ENCODE results near the gene DCANP1.

Gene DCANP1

GRCh38 chr5:135486131-135487036 is 39.2 kb upstream of the DCANP1 start:
- H2BK5ac ChIP-seq (ENCODE audit: low read depth, low read length, poor library complexity), result no peak overlapping the region

GRCh38 chr5:135484674-135485086 is 37.5 kb upstream of the DCANP1 start:
- H2BK12ac ChIP-seq (ENCODE audit: low read length), result no peak overlapping the region
- H3K9ac ChIP-seq (ENCODE audit: low read length), result no peak overlapping the region
- no peaks in the 10 kb centered on the region for H3K36me3 ChIP-seq (ENCODE audit: control insufficient read depth in 1 of 2, insufficient read depth in 2 of 2, low read length in 2 of 2)
- H2BK5ac ChIP-seq (ENCODE audit: low read depth, low read length, poor library complexity), result no peak overlapping the region
- no peak overlapping the region for H3K23ac ChIP-seq (ENCODE audit: low read length)
- no peak overlapping the region for H4K8ac ChIP-seq (ENCODE audit: low read depth, low read length)
- H3K4me1 ChIP-seq (ENCODE audit: control insufficient read depth in 1 of 2, insufficient read depth in 2 of 2, low read length in 2 of 2), result peaks cover 3 to 8% of the 10 kb centered on the region in 2 experiments
- H3K14ac ChIP-seq (ENCODE audit: low read length), result no peak overlapping the region
- H3K4me3 ChIP-seq (ENCODE audit: low read depth, low read length), result no peak overlapping the region
- H2AK5ac ChIP-seq (ENCODE audit: low read length), result no peak overlapping the region
- no peak overlapping the region for H3K18ac ChIP-seq (ENCODE audit: low read length)
- H3K4me2 ChIP-seq (ENCODE audit: low read length), result no peak overlapping the region
- H4K12ac ChIP-seq (ENCODE audit: low read depth, low read length), result no peak overlapping the region
- no peak overlapping the region for H3K27ac ChIP-seq (ENCODE audit: low read depth, low read length)
- peaks cover 6% of the 10 kb centered on the region for H3K9me3 ChIP-seq (ENCODE audit: insufficient read depth, low read depth, low read length)
- peaks cover 43% of the 10 kb centered on the region for H3K27me3 ChIP-seq (ENCODE audit: insufficient read depth, low read length)
- H3K79me1 ChIP-seq (ENCODE audit: low read length), result no peaks in the 10 kb centered on the region
- H2BK120ac ChIP-seq (ENCODE audit: insufficient read depth, low read length, poor library complexity), result no peak overlapping the region
- no peak overlapping the region for H3K4ac ChIP-seq (ENCODE audit: low read depth, low read length)
- H2AFZ ChIP-seq (ENCODE audit: insufficient read depth, low read length, poor library complexity), result no peak overlapping the region
- WGBS (ENCODE audit: extremely low coverage, insufficient coverage, insufficient read length), result no CpG with 5 or more reads among the region's 5 CpGs
- no peak for DNase-seq
- no peak overlapping the region for H4K91ac ChIP-seq (ENCODE audit: low read depth, low read length)
- H3K79me2 ChIP-seq (ENCODE audit: control insufficient read depth, insufficient read depth, low read length, poor library complexity), result no peaks in the 10 kb centered on the region

More at GRCh38 chr5:135486131-135487036, 39.2 kb upstream of the DCANP1 start:
- no peak overlapping the region for H4K8ac ChIP-seq (ENCODE audit: low read depth, low read length)
- H2BK120ac ChIP-seq (ENCODE audit: insufficient read depth, low read length, poor library complexity), result no peak overlapping the region
- H3K9me3 ChIP-seq (ENCODE audit: insufficient read depth, low read depth, low read length), result peaks cover 8% of the 10 kb centered on the region
- no peak overlapping the region for H3K9ac ChIP-seq (ENCODE audit: low read length)
- H3K4me3 ChIP-seq (ENCODE audit: low read depth, low read length), result no peak overlapping the region
- H2BK12ac ChIP-seq (ENCODE audit: low read length), result no peak overlapping the region
- H3K4ac ChIP-seq (ENCODE audit: low read depth, low read length), result no peak overlapping the region
- H2AFZ ChIP-seq (ENCODE audit: insufficient read depth, low read length, poor library complexity), result no peak overlapping the region
- H3K4me1 ChIP-seq (ENCODE audit: control insufficient read depth in 1 of 2, insufficient read depth in 2 of 2, low read length in 2 of 2), result peaks cover 9 to 20% of the 10 kb centered on the region in 2 experiments
- no peaks in the 10 kb centered on the region for H3K79me2 ChIP-seq (ENCODE audit: control insufficient read depth, insufficient read depth, low read length, poor library complexity)
- no CpG with 5 or more reads among the region's 13 CpGs for WGBS (ENCODE audit: extremely low coverage, insufficient coverage, insufficient read length)
- H3K14ac ChIP-seq (ENCODE audit: low read length), result no peak overlapping the region
- H3K18ac ChIP-seq (ENCODE audit: low read length), result no peak overlapping the region
- no peak overlapping the region for H3K27ac ChIP-seq (ENCODE audit: low read depth, low read length)
- H3K36me3 ChIP-seq (ENCODE audit: control insufficient read depth in 1 of 2, insufficient read depth in 2 of 2, low read length in 2 of 2), result no peaks in the 10 kb centered on the region
- no peak for DNase-seq
- H3K23ac ChIP-seq (ENCODE audit: low read length), result no peak overlapping the region
- H3K4me2 ChIP-seq (ENCODE audit: low read length), result no peak overlapping the region
- no peak overlapping the region for H2AK5ac ChIP-seq (ENCODE audit: low read length)
- no peaks in the 10 kb centered on the region for H3K79me1 ChIP-seq (ENCODE audit: low read length)
- peaks cover 59% of the 10 kb centered on the region for H3K27me3 ChIP-seq (ENCODE audit: insufficient read depth, low read length)
- H4K91ac ChIP-seq (ENCODE audit: low read depth, low read length), result no peak overlapping the region
- H4K12ac ChIP-seq (ENCODE audit: low read depth, low read length), result no peak overlapping the region

DNA sequence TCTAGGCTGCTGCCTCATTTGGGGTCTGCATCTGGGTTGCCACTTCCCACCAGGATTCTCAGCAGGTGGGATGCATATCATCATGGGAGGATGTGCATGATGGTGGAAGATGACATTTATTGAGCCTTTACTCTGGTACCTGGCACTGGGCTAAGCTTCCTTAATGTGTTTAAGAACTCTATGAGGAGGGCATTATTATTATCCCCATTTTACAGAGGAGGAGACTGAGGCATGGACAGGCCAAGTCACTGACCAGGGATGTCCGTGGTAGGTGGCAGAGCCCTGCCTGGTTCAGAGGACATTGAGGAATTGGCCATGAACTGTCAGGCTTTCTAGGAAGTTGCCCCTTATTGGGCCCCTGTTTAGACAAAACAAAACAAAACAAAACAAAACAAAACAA is 36.1 kb upstream of the DCANP1 start:
- Histone ChIP-seq H3K9me3 (ENCODE audit: insufficient read depth, low read depth, low read length) (peaks cover 6% of the 10 kb centered on the region), H4K91ac (ENCODE audit: low read depth, low read length) (no peak overlapping the region), H3K23ac (ENCODE audit: low read length) (no peak overlapping the region), H3K9ac (ENCODE audit: low read length) (no peak overlapping the region), H3K27ac (ENCODE audit: low read depth, low read length) (no peak overlapping the region), H3K79me2 (ENCODE audit: control insufficient read depth, insufficient read depth, low read length, poor library complexity) (no peaks in the 10 kb centered on the region), H4K12ac (ENCODE audit: low read depth, low read length) (no peak overlapping the region), H3K4ac (ENCODE audit: low read depth, low read length) (no peak overlapping the region), H2AK5ac (ENCODE audit: low read length) (no peak overlapping the region), H3K4me3 (ENCODE audit: low read depth, low read length) (no peak overlapping the region), H3K4me2 (ENCODE audit: low read length) (no peak overlapping the region), H4K8ac (ENCODE audit: low read depth, low read length) (no peak overlapping the region), H3K4me1 (ENCODE audit: control insufficient read depth in 1 of 2, insufficient read depth in 2 of 2, low read length in 2 of 2) (no peaks in the 10 kb centered on the region), H2BK5ac (ENCODE audit: low read depth, low read length, poor library complexity) (no peak overlapping the region), H3K14ac (ENCODE audit: low read length) (no peak overlapping the region), H2BK12ac (ENCODE audit: low read length) (no peak overlapping the region), H2BK120ac (ENCODE audit: insufficient read depth, low read length, poor library complexity) (no peak overlapping the region), H3K79me1 (ENCODE audit: low read length) (no peaks in the 10 kb centered on the region), H3K18ac (ENCODE audit: low read length) (no peak overlapping the region), H3K36me3 (ENCODE audit: control insufficient read depth in 1 of 2, insufficient read depth in 2 of 2, low read length in 2 of 2) (no peaks in the 10 kb centered on the region), H3K27me3 (ENCODE audit: insufficient read depth, low read length) (peaks cover 31% of the 10 kb centered on the region), H2AFZ (ENCODE audit: insufficient read depth, low read length, poor library complexity) (no peak overlapping the region)
- WGBS (ENCODE audit: extremely low coverage, insufficient coverage, insufficient read length), result no CpG with 5 or more reads among the region's 1 CpG
- no peak for DNase-seq

DNA sequence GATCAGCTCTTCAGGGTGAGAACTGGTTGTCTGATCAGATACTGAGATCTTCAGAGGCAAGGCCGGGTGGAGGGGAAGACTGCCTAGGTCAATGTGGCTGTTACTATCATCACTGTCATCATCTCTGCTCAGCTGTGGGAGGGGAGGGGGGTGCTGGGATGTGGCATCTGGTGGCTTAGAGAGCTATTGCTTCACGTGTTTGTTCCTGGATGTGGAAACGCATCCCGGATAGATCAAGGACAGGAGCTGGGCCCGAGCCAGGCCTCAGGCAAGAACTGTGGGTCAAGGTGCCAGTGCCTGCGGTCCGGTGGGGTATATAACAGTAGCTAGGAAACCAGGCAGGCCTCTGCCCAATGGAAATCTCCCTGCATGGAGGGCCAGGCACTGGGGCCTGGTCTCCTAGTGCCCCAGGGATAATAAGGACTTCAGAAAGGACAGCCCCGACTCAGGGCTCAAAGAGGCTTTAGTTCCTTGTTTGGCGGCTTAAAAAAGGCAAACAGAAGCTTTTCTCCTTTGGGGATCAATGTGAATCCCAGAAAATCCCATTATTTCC is 35.3 kb upstream of the DCANP1 start:
- no CpG with 5 or more reads among the region's 9 CpGs for WGBS (ENCODE audit: extremely low coverage, insufficient coverage, insufficient read length)
- no peak for DNase-seq
- no peak overlapping the region for H4K12ac ChIP-seq (ENCODE audit: low read depth, low read length)

More for the DNA sequence above, 35.3 kb upstream of the DCANP1 start:
- H2AK5ac ChIP-seq (ENCODE audit: low read length), result no peak overlapping the region
- H3K9ac ChIP-seq (ENCODE audit: low read length), result no peak overlapping the region
- no peak overlapping the region for H3K27ac ChIP-seq (ENCODE audit: low read depth, low read length)
- H3K79me1 ChIP-seq (ENCODE audit: low read length), result no peaks in the 10 kb centered on the region
- H3K4ac ChIP-seq (ENCODE audit: low read depth, low read length), result no peak overlapping the region
- no peak overlapping the region for H2BK5ac ChIP-seq (ENCODE audit: low read depth, low read length, poor library complexity)
- peaks cover 23% of the 10 kb centered on the region for H3K27me3 ChIP-seq (ENCODE audit: insufficient read depth, low read length)
- no peaks in the 10 kb centered on the region for H3K4me1 ChIP-seq (ENCODE audit: control insufficient read depth in 1 of 2, insufficient read depth in 2 of 2, low read length in 2 of 2)
- no peak overlapping the region for H4K91ac ChIP-seq (ENCODE audit: low read depth, low read length)
- no peak overlapping the region for H2BK12ac ChIP-seq (ENCODE audit: low read length)
- H3K14ac ChIP-seq (ENCODE audit: low read length), result no peak overlapping the region
- H2AFZ ChIP-seq (ENCODE audit: insufficient read depth, low read length, poor library complexity), result no peak overlapping the region
- no peak overlapping the region for H4K8ac ChIP-seq (ENCODE audit: low read depth, low read length)
- H3K4me2 ChIP-seq (ENCODE audit: low read length), result no peak overlapping the region
- H3K4me3 ChIP-seq (ENCODE audit: low read depth, low read length), result no peak overlapping the region
- H3K79me2 ChIP-seq (ENCODE audit: control insufficient read depth, insufficient read depth, low read length, poor library complexity), result no peaks in the 10 kb centered on the region
- H3K36me3 ChIP-seq (ENCODE audit: control insufficient read depth in 1 of 2, insufficient read depth in 2 of 2, low read length in 2 of 2), result no peaks in the 10 kb centered on the region
- H3K18ac ChIP-seq (ENCODE audit: low read length), result no peak overlapping the region
- H2BK120ac ChIP-seq (ENCODE audit: insufficient read depth, low read length, poor library complexity), result no peak overlapping the region
- H3K23ac ChIP-seq (ENCODE audit: low read length), result no peak overlapping the region
- peaks cover 6% of the 10 kb centered on the region for H3K9me3 ChIP-seq (ENCODE audit: insufficient read depth, low read depth, low read length)

Data from trophoblast cell (in vitro differentiated cells and primary cell).